Dendritic cell treated with granulocyte-macrophage colony-stimulating factor and Interleukin-4, amounts not matched to agents 40 ng/mL and 50 ng/mL, for 4 days (primary cell): Measurements from ENCODE around the gene HNRNPH3.

Experiments used
- H3K27ac Mint-ChIP-seq: one replicate; pipeline ENCODE4 v1.8.0; 2022; ENCODE audit warnings: mild to moderate bottlenecking, mixed read lengths
- H3K27me3 Mint-ChIP-seq: one replicate; pipeline ENCODE4 v1.8.0; 2022; ENCODE audit warnings: mild to moderate bottlenecking, mixed read lengths
- H3K36me3 Mint-ChIP-seq: one replicate; pipeline ENCODE4 v1.8.0; 2022; ENCODE audit warnings: low read depth, mixed read lengths
- H3K4me1 Mint-ChIP-seq: one replicate; pipeline ENCODE4 v1.8.0; 2022; ENCODE audit warnings: low read depth, mixed read lengths
- H3K4me3 Mint-ChIP-seq: one replicate; pipeline ENCODE4 v1.8.0; 2022; ENCODE audit warnings: mild to moderate bottlenecking, moderate library complexity, mixed read lengths
- H3K9me3 Mint-ChIP-seq: one replicate; pipeline ENCODE4 v1.8.0; 2022; ENCODE audit warnings: mixed read lengths
- intact Hi-C: fragments of 100-400 bp; cut with micrococcal nuclease; formaldehyde crosslinking; loops from one replicate; pipeline ENCODE4 v1.15.0; 2022

The HNRNPH3 gene, protein sequence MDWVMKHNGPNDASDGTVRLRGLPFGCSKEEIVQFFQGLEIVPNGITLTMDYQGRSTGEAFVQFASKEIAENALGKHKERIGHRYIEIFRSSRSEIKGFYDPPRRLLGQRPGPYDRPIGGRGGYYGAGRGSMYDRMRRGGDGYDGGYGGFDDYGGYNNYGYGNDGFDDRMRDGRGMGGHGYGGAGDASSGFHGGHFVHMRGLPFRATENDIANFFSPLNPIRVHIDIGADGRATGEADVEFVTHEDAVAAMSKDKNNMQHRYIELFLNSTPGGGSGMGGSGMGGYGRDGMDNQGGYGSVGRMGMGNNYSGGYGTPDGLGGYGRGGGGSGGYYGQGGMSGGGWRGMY

DNA sequence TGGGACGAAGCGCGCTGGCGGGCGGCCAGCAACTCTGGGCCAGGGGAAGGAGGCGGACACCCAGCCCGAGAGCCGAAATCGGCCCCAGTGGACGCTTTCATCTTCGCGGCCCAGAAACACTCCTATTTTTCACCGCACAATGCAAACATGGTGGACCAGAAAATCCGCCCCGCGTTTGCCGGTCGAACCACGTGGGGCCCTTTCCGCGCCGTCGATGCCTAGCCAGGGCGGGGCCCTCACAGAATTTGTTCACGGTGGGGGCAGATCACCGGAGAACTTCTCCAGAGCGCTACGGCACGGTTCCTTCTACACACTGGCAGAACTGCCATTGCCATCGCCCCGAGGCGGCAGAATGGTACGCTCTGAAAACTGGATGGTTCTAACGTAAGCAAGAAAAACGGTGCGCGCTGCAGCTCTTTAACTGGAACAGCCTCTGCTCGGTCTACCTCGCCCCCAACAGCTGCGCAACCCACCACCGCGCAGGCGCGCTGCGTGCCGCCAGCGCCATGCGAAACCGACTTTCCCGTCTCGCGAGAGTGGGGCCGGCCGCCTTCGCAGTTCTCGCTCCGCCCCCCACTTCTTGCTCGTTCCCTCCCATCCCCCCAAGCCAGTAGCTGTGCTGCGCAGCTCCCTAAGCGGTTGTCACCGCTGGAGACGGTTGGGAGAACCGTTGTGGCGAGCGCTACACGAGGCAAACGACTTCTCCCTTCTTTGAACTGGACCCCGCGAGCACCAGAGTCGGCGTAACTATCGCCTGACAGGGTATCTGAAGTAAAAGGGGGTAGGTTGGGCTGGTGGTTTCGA, at the start of gene HNRNPH3:
TSS of gene HNRNPH3 (plus strand) at position 610 of the 804 bp plus-strand sequence. CDS start 5,158 bp downstream, outside the sequence.
- Mint-ChIP-seq H3K4me1 (peaks cover 66% of the 10 kb centered on the region), H3K36me3 (peaks cover 49% of the 10 kb centered on the region), H3K27me3 (no peaks in the 10 kb centered on the region), H3K9me3 (no peaks in the 10 kb centered on the region), H3K4me3 (peak within 1 kb of the TSS; percentile 99), H3K27ac (peak within 1 kb of the TSS; percentile 100)
- intact Hi-C loops, result loop anchor here (5.0 to 10.0 kb wide), 3 partner anchors 76 to 573 kb away; partner anchors contain the start of genes DDX50 and RUFY2

DNA sequence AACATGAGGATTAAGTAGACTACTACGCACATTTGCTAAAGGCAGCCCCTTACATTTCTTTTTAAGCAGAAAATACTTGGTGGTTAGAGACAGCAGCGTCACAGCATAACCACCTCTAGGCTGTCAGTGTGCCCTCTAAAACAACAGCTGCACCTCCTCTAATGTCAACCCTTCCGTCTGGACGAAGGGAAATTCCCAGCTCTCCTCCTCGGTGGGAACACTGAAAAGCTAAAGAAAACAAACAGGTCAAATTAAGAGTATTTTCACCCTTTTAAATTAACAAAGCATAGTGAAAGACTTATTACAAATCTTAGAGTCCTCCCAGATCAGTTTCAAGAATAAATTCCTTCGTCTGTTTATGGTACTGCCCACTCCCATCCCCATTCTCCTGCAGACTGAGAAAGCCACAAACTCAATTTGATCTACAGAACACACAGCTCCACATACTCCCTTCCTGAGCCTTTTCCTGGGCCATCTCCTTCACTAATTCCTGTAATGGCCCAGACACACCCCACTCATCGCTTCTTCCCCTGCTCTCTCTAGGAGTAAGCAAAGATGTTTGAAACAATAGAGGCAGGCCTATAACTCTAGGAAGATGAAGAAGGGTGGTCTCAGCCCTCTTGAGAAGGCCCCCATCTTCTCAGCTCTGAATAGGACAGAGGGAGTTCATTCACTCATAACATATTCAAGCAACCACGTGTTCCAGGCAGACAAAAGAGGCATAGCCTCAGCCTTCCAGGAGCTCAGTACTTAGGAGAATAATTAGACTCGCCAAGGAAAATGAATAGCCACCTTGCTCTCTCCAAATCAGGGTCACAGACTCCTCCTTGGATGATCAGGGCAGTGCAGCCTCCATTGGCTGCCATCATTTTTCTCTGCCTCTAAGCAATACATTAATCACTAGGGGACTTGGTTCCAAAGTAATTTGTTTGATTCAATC, 47.5 kb upstream of the HNRNPH3 start:
- no peaks in the 10 kb centered on the region for H3K4me1 Mint-ChIP-seq
- H3K36me3 Mint-ChIP-seq, result no peaks in the 10 kb centered on the region
- no peak overlapping the region for H3K4me3 Mint-ChIP-seq
- intact Hi-C loops, result no loop called here
- no peak overlapping the region for H3K27ac Mint-ChIP-seq
- peaks cover under 1% of the 10 kb centered on the region for H3K9me3 Mint-ChIP-seq
- H3K27me3 Mint-ChIP-seq, result no peaks in the 10 kb centered on the region

DNA sequence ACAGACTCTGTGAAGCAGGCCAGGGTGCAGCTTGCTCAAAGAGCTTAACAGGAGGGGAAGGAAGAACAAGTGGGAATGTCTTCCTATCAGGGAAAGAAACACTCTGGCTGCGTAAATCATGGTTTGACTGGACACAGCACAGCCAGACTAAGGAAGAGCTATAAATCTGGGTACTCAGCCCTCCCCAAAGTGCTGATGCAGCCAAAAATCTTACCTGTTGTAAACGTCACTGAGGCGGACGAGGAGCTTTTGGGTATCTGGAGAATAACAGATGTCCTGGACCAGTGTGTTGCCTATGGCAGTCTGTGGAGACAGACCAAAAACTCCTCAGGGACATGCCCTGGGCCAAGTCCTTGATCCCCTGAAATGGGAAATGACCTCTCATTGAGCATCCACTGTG, 43.1 kb upstream of the HNRNPH3 start:
- no peaks in the 10 kb centered on the region for H3K36me3 Mint-ChIP-seq
- H3K27ac Mint-ChIP-seq, result no peak overlapping the region
- no peak overlapping the region for H3K4me3 Mint-ChIP-seq
- H3K4me1 Mint-ChIP-seq, result no peaks in the 10 kb centered on the region
- H3K27me3 Mint-ChIP-seq, result no peaks in the 10 kb centered on the region
- intact Hi-C loops, result no loop called here
- no peaks in the 10 kb centered on the region for H3K9me3 Mint-ChIP-seq

DNA sequence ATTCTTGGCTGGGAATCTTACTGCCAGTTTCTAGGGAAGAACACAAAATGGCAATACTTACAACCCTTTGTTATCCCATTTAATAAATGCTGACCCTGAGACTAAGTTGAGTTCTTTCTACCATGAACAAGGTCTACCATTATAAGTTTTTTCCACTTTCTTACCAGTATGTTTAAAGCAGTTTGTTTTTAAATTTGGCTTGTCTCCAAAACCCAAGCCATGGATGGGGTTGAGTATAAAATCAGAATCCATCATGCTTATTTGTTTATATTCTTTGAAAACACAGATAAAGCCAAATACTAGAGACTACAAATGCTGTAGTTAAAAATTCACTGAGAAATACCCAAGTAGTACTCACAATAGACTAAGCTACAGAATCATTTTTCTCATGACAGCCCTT, 41.1 kb upstream of the HNRNPH3 start:
- Mint-ChIP-seq H3K36me3 (no peaks in the 10 kb centered on the region), H3K9me3 (no peaks in the 10 kb centered on the region), H3K4me1 (no peaks in the 10 kb centered on the region), H3K27ac (no peak overlapping the region), H3K4me3 (no peak overlapping the region), H3K27me3 (no peaks in the 10 kb centered on the region)
- intact Hi-C loops, result no loop called here

DNA sequence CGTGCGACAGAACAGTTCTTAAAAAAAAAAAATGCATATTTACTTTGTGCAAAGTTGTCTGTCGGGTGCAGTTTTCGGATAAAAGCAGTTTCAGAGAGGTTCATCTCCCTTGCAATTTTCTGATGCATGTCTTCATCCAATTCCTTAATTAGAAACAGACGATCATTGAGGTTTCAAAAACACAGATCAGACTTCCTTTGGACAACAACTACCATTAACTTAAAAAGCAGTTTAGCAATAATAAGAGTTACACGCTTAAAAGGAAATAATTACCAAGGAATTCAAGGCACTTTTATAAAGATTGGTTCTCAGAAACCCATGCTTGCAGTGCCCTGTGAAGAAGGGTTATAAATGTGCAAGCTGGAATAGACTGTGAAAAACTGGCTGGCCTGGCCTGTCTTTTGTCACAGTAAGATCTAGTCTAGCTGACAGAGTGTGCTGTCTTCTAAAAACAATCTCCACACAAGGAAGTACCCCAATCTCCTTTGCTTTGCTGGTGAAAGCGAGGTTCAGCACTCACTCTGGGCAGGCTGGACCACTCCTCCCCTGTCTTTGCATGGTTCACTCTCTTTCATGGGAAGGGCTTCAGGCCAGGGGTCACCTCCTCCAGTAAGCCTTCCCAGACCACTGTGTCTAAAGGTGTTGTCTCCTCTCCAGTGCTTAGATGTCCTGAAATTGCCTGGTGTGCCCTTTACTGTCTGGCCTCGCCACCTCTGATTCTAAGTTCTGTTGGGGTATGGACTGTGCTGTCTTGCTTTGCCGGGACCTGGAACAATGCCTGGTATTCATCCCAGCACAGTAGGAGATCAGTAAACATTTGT, 34.8 kb upstream of the HNRNPH3 start:
- Mint-ChIP-seq H3K9me3 (no peaks in the 10 kb centered on the region), H3K4me3 (no peak overlapping the region), H3K4me1 (peaks cover 24% of the 10 kb centered on the region), H3K27ac (no peak overlapping the region), H3K27me3 (no peaks in the 10 kb centered on the region), H3K36me3 (no peaks in the 10 kb centered on the region)
- intact Hi-C loops, result no loop called here

DNA sequence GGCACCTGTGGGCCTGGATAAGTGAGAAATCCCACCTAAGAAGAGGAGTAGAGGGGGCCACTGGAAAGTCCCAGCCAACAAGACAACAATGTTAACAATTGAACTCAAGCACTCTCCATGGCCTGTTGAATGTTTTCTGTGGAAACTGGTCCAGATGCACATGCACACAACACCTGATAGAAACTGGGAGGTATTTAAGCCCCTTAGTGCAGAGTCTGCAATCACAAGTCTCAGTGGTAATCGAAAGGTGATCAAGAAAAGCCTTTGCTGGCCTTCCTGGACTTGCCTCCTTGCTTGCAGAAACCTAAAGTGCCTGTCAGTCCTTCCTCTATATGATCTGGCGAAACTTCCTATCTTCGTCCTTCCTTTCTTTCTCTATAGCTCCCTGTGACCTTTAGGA, 30.6 kb upstream of the HNRNPH3 start:
- Mint-ChIP-seq H3K4me3 (no peak overlapping the region), H3K27ac (no peak overlapping the region), H3K36me3 (no peaks in the 10 kb centered on the region)

DNA sequence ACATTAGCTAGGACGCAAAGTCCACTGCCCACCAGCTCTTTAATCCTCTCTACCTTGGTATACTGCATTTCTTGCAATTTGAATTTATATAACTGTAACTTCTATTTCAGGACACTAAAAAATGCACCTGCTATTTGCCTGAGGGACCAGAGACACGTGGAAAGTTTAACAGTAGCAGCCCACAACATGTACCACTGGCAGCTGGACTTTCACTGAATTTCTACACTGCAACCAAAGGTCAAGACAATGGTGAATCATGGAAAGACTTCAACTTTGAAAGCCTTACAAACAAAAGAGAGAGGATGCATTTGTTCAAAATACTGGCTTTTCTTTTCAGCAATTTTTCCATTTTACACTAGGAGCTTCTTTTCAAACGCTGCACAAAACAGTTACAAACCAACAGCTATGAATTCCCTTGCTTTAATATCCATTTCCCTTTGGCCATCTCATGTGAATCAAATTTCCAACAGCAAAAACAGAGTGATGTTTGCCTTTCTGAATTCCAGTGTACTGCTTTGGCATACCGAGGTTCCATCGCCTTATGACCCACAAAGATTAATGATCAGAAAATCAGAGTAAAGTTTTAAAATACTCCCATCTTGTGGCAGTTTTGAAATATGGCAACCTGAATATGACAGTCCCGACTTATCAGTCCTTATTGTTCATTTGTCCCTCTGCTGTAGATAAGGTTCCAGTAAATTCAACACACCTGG, 29.9 kb upstream of the HNRNPH3 start:
- Mint-ChIP-seq H3K4me1 (peaks cover 30% of the 10 kb centered on the region), H3K9me3 (no peaks in the 10 kb centered on the region), H3K36me3 (no peaks in the 10 kb centered on the region), H3K4me3 (no peak overlapping the region), H3K27ac (no peak overlapping the region), H3K27me3 (no peaks in the 10 kb centered on the region)
- intact Hi-C loops, result loop anchor here (1.0 to 10.0 kb wide), 3 partner anchors 90 to 515 kb away; no protein-coding TSS in a partner anchor

More for the DNA sequence above, 30.6 kb upstream of the HNRNPH3 start:
- Mint-ChIP-seq H3K27me3 (no peaks in the 10 kb centered on the region), H3K4me1 (peaks cover 29% of the 10 kb centered on the region), H3K9me3 (no peaks in the 10 kb centered on the region)
- intact Hi-C loops, result loop anchor here (5.0 to 10.0 kb wide), 2 partner anchors 446 to 514 kb away; no protein-coding TSS in a partner anchor

DNA sequence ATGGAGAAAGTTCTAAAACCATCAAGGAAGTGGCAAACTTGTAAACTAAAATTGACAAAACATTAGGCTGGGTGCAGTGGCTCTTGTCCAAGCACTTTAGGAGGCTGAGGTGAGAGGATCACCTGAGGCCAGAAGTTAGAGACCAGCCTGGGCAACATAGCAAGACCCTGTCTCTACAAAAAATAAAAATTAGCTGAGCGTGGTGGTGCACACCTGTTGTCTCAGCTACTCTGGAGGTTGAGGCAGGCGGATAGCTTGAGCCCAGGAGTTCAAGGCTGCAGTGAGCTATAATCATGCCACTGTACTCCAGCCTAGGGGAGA, 29.4 kb upstream of the HNRNPH3 start:
- H3K27me3 Mint-ChIP-seq, result no peaks in the 10 kb centered on the region
- no peaks in the 10 kb centered on the region for H3K36me3 Mint-ChIP-seq
- H3K4me1 Mint-ChIP-seq, result peaks cover 30% of the 10 kb centered on the region

DNA sequence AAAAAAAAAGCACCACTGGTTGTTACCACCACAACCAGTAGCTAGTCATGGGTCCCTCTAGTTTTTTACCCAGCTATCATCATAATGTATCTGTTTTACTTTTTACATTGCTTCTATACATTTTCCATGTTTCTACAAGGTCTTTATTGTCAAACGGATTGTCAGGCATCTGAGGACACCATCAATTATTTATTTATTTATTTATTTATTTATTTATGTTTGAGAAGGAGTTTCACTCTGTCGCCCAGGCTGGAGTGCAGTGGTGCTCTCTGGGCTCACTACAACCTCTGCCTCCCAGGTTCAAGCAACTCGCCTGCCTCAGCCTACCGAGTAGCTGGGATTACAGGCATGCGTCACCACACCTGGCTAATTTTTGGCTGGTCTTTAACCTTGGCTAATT, 29.0 kb upstream of the HNRNPH3 start:
- intact Hi-C loops, result loop anchor here (1.0 to 10.0 kb wide), 3 partner anchors 91 to 516 kb away; no protein-coding TSS in a partner anchor
- peaks cover 30% of the 10 kb centered on the region for H3K4me1 Mint-ChIP-seq
- no peaks in the 10 kb centered on the region for H3K9me3 Mint-ChIP-seq
- H3K27ac Mint-ChIP-seq, result no peak overlapping the region
- no peaks in the 10 kb centered on the region for H3K36me3 Mint-ChIP-seq
- H3K4me3 Mint-ChIP-seq, result no peak overlapping the region
- no peaks in the 10 kb centered on the region for H3K27me3 Mint-ChIP-seq

More for the DNA sequence above, 29.4 kb upstream of the HNRNPH3 start:
- Mint-ChIP-seq H3K9me3 (no peaks in the 10 kb centered on the region), H3K27ac (no peak overlapping the region), H3K4me3 (no peak overlapping the region)
- intact Hi-C loops, result loop anchor here (1.0 to 10.0 kb wide), 3 partner anchors 90 to 515 kb away; no protein-coding TSS in a partner anchor

DNA sequence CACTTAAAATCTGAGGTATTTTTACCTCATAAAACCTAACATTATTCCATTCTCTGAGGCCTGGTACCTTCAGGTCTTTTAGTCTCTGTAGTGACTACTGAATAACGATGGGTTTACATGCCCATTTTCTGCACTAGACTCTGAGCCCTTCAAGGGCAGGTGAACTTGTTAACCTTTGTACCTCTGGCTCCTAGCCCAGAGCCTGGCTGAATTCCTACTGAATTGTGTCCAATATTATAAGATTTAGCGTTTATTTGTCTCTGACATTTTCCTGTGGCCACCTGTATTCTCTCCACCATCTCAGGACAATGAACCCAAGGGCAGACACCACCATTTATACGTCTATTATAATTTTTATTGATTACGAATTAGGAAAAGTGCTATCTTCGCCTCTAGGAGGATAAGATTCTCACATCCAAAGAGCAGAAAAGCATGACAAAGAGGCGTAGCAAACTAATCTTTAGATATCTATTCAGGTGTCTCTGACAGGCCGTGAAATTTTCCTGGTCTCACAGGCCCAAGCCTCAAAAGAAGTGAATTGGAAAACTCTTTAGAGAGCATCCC, 27.9 kb upstream of the HNRNPH3 start:
- H3K27me3 Mint-ChIP-seq, result no peaks in the 10 kb centered on the region
- intact Hi-C loops, result loop anchor here (5.0 to 10.0 kb wide), 2 partner anchors 449 to 517 kb away; no protein-coding TSS in a partner anchor
- H3K36me3 Mint-ChIP-seq, result no peaks in the 10 kb centered on the region
- peaks cover 30% of the 10 kb centered on the region for H3K4me1 Mint-ChIP-seq
- H3K4me3 Mint-ChIP-seq, result no peak overlapping the region
- H3K27ac Mint-ChIP-seq, result no peak overlapping the region
- H3K9me3 Mint-ChIP-seq, result no peaks in the 10 kb centered on the region

DNA sequence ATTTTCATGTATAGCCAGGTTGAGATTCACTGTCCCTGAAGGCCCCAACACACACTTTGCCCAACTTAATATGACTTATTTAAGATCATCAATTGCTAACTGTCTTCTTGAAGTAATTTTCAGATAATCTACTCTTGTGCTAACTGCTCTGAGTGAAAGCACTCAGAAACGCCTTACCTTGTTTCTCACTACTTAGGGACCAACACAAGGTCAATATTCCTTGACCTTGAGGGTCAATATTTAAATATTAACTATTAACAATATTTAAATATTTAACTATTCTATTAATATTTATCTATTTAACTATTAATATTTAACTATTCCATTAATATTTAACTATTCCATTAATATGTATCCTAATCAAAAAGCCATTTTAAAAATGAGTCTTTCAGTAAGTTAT, 26.0 kb upstream of the HNRNPH3 start:
- intact Hi-C loops, result loop anchor here (10.0 kb wide), 1 partner anchor 451 kb away; no protein-coding TSS in a partner anchor
- Mint-ChIP-seq H3K36me3 (no peaks in the 10 kb centered on the region), H3K27me3 (no peaks in the 10 kb centered on the region)

DNA sequence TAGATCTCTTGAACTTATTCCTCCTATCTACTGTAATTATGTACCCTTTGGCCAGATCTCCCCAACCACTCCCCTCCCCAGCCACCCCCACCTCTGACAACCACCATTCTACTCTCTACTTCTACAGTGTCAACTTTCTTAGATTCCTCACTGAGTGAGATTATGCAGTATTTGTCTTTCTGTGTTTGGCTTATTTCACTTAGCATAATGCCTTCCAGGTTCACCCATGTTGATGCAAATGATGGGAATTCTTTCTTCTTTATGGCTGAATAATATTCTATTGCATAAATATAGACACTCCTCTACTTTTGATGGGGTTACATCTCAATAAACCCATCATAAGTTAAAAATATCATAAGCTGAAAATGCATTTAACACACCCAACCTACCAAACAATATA, 21.3 kb upstream of the HNRNPH3 start:
- H3K4me1 Mint-ChIP-seq, result peaks cover 4% of the 10 kb centered on the region
- H3K27me3 Mint-ChIP-seq, result no peaks in the 10 kb centered on the region
- peaks cover 2% of the 10 kb centered on the region for H3K9me3 Mint-ChIP-seq
- no peak overlapping the region for H3K4me3 Mint-ChIP-seq
- no peaks in the 10 kb centered on the region for H3K36me3 Mint-ChIP-seq
- no peak overlapping the region for H3K27ac Mint-ChIP-seq
- intact Hi-C loops, result no loop called here

More for the DNA sequence above, 26.0 kb upstream of the HNRNPH3 start:
- no peaks in the 10 kb centered on the region for H3K9me3 Mint-ChIP-seq
- peaks cover 19% of the 10 kb centered on the region for H3K4me1 Mint-ChIP-seq
- H3K27ac Mint-ChIP-seq, result no peak overlapping the region
- no peak overlapping the region for H3K4me3 Mint-ChIP-seq
